GM10266 (cell line): ENCODE data around the gene CACNA1G.
A peak's percentile ranks its signal among the peaks of the same experiment; 100 is the strongest.

Experiments
- DNase-seq: peaks from one replicate; pipeline ENCODE4 v3.0.0; 2012; ENCODE audit errors: extremely low spot score
- CTCF ChIP-seq: IDR thresholded peaks from 2 replicates; pipeline ENCODE4 v1.5.1; 2012; ENCODE audit warnings: mild to moderate bottlenecking, low read depth; ENCODE audit not compliant: control insufficient read depth, insufficient read depth; ENCODE audit errors: missing control alignments

Gene CACNA1G

GRCh38 chr17:50627036-50627781 lies 66.7 kb downstream of the CACNA1G start:
- no peak for DNase-seq
- no peak for TF ChIP-seq CTCF

DNA sequence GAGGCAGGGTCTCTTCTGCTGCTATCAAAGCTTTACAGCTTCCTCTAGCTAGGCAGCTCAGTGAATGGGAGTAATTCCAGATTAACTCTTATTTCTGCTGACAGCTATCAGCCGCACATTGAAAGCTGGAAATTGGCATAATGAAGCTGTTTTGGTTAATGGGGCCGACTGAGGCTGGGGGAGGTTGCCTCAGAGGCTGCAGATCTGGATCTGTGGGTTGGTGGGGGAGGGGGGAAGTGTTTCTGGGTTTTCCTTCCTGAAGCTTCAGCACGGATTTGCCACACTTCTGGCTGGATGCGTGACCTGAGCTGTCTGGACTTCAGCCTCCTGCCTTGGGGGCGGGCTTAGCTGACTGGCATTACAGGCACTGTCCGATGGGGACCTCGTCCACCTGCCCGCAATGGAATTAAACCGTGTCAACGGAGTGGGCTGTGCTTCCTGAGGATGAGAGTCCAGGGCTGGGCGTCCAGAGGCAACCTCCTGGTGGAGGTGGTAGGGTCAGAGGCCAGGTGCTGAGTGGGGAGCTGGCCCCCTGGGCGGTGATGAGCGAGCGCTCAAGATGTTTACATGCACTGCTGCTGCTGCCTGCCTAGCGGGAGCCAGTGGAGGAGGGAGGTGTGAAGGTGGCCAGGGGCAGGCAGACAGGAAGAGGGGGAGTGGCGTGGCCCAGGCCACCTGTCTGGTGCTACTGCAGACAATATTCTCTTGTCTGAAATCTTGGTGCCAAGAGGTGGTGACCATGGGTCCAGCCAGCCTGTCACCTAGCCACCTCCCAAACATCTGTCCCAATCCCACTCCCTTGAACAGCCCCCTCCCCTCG lies 67.5 kb downstream of the CACNA1G start:
- DNase-seq: no peak
- TF ChIP-seq CTCF: no peak

DNA sequence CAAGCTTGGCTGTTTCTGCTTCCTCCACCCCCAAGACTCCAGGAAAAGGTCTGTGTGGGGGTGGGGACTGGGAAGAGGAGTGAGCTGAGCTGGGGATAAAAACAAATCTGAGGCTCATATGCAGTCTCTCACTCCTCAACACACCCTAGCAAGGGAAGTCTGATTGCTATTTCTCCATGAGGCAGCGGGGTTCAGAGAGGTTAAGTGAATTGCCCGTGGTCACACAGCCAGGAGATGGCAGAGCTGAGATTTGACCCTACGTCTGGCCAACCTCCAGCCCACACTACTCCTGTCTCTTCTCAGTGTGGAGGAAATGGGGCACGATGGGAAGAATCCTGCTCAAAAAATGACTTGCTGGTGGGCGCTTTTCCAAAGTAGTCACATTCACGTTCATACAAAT lies 69.4 kb downstream of the CACNA1G start:
- no peak for TF ChIP-seq CTCF
- no peak for DNase-seq

DNA sequence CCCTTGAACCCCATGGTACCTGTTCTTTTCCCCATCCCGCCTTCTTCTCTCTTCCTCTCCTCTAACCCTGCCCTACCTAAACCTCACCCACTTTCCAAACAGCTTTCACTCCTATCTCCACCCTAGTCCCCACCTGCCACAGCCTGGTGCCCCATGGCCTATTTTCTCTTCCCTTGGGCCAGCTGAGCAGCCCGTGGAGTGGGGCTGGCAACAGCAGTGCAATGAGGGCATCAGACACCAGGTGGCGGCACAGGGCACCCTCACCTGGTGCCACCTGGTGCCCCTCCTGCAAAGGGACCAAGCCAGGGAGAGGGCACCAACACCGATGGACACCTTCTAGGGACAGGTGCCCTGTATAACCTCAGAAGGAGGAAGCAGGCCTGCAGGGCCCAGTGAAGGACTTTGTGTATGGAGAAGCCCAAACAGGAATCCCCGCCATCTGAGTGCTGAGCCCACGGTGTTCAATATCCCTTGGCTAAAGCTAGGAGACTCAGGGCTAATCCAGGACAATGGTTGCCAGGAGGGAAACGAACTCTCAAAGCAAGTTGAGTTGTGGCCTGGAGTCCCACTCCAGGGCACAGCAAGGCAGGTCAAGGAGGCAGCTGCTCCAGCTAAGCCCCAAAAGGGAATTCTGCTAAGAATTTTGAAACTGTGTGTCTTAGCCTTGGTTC lies 70.1 kb downstream of the CACNA1G start:
- peak; percentile 73 for TF ChIP-seq CTCF
- DNase-seq: peak; percentile 78

GRCh38 chr17:50631195-50631907 lies 70.8 kb downstream of the CACNA1G start:
- TF ChIP-seq CTCF: no peak
- no peak for DNase-seq

- no peak for TF ChIP-seq CTCF
- no peak for DNase-seq
These were observed 71.5 kb downstream of the CACNA1G start for GRCh38 chr17:50631908-50632571.
